T-helper 1 cell (primary cell): ENCODE measurements around the gene GNG2.
A peak's percentile ranks its signal among the peaks of the same experiment; 100 is the strongest.

Source experiments
- DNase-seq, 5 donors: peaks; one replicate each; pipeline ENCODE4 v3.0.0-alpha.2; 2012 to 2020

The GNG2 gene

GRCh38 chr14:51856792-51857296 is 3.6 kb upstream of the GNG2 start:
- no peak for DNase-seq

- no peak for DNase-seq
Measured at GRCh38 chr14:51859131-51859530, 1.3 kb upstream of the GNG2 start.

GRCh38 chr14:51860825-51861499 is 550 bp downstream of the GNG2 start:
- no peak for DNase-seq

- peak in 1 of 5 donors; percentile 68 for DNase-seq
Measured at GRCh38 chr14:51862176-51862796, 1.9 kb downstream of the GNG2 start.

- no peak for DNase-seq
Measured at GRCh38 chr14:51862860-51863259, 2.4 kb downstream of the GNG2 start.

- peak in 1 of 5 donors; percentile 50 for DNase-seq
Measured at GRCh38 chr14:51865953-51866747, 5.7 kb downstream of the GNG2 start.

- DNase-seq, result peak in 1 of 5 donors; percentile 48
Measured at GRCh38 chr14:51867741-51868140, 7.3 kb downstream of the GNG2 start.

GRCh38 chr14:51868405-51868804 is 8.0 kb downstream of the GNG2 start:
- DNase-seq, result no peak

- peak in 2 of 5 donors; percentile 30 to 77 for DNase-seq
Measured at GRCh38 chr14:51869411-51870100, 9.1 kb downstream of the GNG2 start.

GRCh38 chr14:51870606-51871005 is 10.2 kb downstream of the GNG2 start:
- no peak for DNase-seq

GRCh38 chr14:51871846-51872245 is 11.4 kb downstream of the GNG2 start:
- peak in 1 of 5 donors; percentile 24 for DNase-seq

GRCh38 chr14:51872396-51872795 is 12.0 kb downstream of the GNG2 start:
- DNase-seq, result no peak

- DNase-seq, result peak in 1 of 5 donors; percentile 88
Measured at GRCh38 chr14:51873221-51873893, 12.9 kb downstream of the GNG2 start.

GRCh38 chr14:51877810-51878209 is 17.4 kb downstream of the GNG2 start:
- no peak for DNase-seq

- DNase-seq, result no peak
Measured at GRCh38 chr14:51879170-51879569, 18.8 kb downstream of the GNG2 start.

- DNase-seq, result no peak
Measured at GRCh38 chr14:51880835-51881580, 20.6 kb downstream of the GNG2 start.

GRCh38 chr14:51881636-51882035 is 21.2 kb downstream of the GNG2 start:
- DNase-seq, result no peak

- DNase-seq, result peak in 1 of 5 donors; percentile 31
Measured at GRCh38 chr14:51883232-51883631, 22.8 kb downstream of the GNG2 start.

- DNase-seq, result no peak
Measured at GRCh38 chr14:51884086-51884927, 23.9 kb downstream of the GNG2 start.

- DNase-seq, result no peak
Measured at GRCh38 chr14:51889851-51890250, 29.4 kb downstream of the GNG2 start.

GRCh38 chr14:51894250-51894649 is 33.8 kb downstream of the GNG2 start:
- no peak for DNase-seq
